ENCODE data around the gene RASGRP2. TPM values are rescaled to one million over a fixed set of nuclear protein-coding genes. Genes with fewer than 3 reads are reported as not detected.

The RASGRP2 gene
- total RNA-seq, 1 experiment from 2014 or later = not detected

DNA sequence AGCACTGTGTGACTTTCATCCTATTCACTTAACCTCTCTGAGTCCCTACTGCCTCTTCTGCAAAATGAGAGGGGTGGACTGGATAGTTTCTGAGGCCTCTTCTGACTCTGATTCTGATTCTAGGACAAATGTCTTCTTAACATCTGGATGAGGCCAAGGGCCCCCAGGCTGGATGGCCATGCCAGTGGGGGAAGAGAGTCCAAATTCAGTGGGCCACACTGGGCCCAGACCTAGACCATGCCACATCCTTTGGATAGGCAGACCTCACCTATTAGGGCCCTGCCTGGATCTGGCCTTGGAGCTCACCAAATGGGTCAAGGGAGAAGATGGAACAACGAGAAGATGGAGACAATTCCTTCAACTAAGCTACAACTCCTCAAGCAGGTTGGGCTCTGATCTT lies 45.5 kb downstream of the RASGRP2 start:
- POLR2A ChIA-PET (ENCODE audit: unreplicated experiment) = no interaction called here
- no peaks in the 10 kb centered on the region for H3K9me2 ChIP-seq (replicated peaks; ENCODE audit: low read length)
- no peak for DNase-seq
- no peak overlapping the region for H3K4me3 ChIP-seq (ENCODE audit: low read length)
- BruUV-seq (replicated peaks) = no TSS peak
- TF ChIP-seq CTCF (conservative IDR thresholded peaks at IDR 0.05; ENCODE audit: low read depth, low read length) (no peak), EZH2 (IDR thresholded peaks at IDR 0.05; ENCODE audit: low read length, unreplicated experiment) (no peak), EZH2phosphoT487 (IDR thresholded peaks at IDR 0.05; ENCODE audit: borderline replicate concordance, low read length) (no peak)
- H3K27ac ChIP-seq (ENCODE audit: low read length) = no peak overlapping the region
- CTCF ChIA-PET = no interaction called here
- H3K9ac ChIP-seq (ENCODE audit: low read length) = no peak overlapping the region
- no peaks in the 10 kb centered on the region for H3K79me2 ChIP-seq (ENCODE audit: low read length)
- no peaks in the 10 kb centered on the region for H3F3A ChIP-seq (ENCODE audit: low read length, unreplicated experiment)
- H3K4me2 ChIP-seq (ENCODE audit: low read length) = no peak overlapping the region
- ATAC-seq = no peak
- H3K36me3 ChIP-seq (ENCODE audit: low read depth, low read length) = no peaks in the 10 kb centered on the region
- H3K4me1 ChIP-seq (ENCODE audit: insufficient read depth, low read length) = no peaks in the 10 kb centered on the region
- H2AFZ ChIP-seq (ENCODE audit: low read length) = no peak overlapping the region
- H3K27me3 ChIP-seq (ENCODE audit: low read length) = peaks cover 58% of the 10 kb centered on the region
- intact Hi-C loops (cut with micrococcal nuclease) = no loop called here
- no peaks in the 10 kb centered on the region for H4K20me1 ChIP-seq (ENCODE audit: low read length)
- H3K9me3 ChIP-seq (ENCODE audit: low read length) = no peaks in the 10 kb centered on the region

DNA sequence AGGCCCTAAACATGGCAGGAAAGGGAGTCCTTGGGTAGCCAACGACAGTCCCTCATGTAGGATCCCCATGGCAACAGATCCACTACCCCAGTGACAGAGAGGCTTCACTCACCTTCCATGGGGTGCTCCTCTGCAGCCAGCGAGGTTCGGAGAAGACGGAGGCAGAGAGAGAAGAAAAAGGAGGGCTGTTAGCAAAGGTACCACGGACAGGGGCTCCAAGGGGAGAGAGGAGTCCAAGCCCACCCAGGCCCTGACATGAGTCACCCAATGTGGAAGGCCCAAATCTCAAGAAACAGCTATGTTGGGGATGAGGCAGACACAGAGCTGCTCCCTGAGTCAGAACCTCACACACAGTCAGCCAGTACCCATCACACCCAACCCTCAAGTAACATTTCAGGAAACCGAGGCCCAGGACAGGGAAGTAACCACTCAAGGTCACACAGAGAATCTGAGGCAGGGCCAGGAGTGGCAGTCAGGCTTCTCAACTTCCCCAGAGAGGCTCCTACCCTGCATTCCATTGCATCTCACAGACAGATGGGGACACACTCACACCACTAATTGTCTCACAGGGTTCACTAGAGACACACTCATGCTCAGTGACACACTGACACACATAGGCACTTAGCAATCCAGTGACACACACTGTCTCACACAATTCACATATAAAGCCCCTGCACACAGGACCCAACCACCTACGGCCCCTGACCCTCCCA lies 46.1 kb downstream of the RASGRP2 start:
- DNase-seq (no peak), ATAC-seq (no peak)
- no TSS peak for BruUV-seq (replicated peaks)
- Histone ChIP-seq H3K9me3 (ENCODE audit: low read length) (no peaks in the 10 kb centered on the region), H4K20me1 (ENCODE audit: low read length) (no peaks in the 10 kb centered on the region), H3K4me3 (ENCODE audit: low read length) (no peak overlapping the region), H2AFZ (ENCODE audit: low read length) (no peak overlapping the region), H3K27me3 (ENCODE audit: low read length) (peaks cover 59% of the 10 kb centered on the region), H3K9ac (ENCODE audit: low read length) (no peak overlapping the region), H3K79me2 (ENCODE audit: low read length) (no peaks in the 10 kb centered on the region), H3K4me1 (ENCODE audit: insufficient read depth, low read length) (no peaks in the 10 kb centered on the region), H3K9me2 (replicated peaks; ENCODE audit: low read length) (no peaks in the 10 kb centered on the region), H3F3A (ENCODE audit: low read length, unreplicated experiment) (no peaks in the 10 kb centered on the region), H3K36me3 (ENCODE audit: low read depth, low read length) (no peaks in the 10 kb centered on the region), H3K4me2 (ENCODE audit: low read length) (no peak overlapping the region), H3K27ac (ENCODE audit: low read length) (no peak overlapping the region)
- ChIA-PET CTCF (no interaction called here), POLR2A (ENCODE audit: unreplicated experiment) (no interaction called here)
- TF ChIP-seq CTCF (conservative IDR thresholded peaks at IDR 0.05; ENCODE audit: low read depth, low read length) = no peak
- TF ChIP-seq EZH2 (IDR thresholded peaks at IDR 0.05; ENCODE audit: low read length, unreplicated experiment) = no peak
- TF ChIP-seq EZH2phosphoT487 (IDR thresholded peaks at IDR 0.05; ENCODE audit: borderline replicate concordance, low read length) = no peak
- intact Hi-C loops (cut with micrococcal nuclease) = no loop called here

DNA sequence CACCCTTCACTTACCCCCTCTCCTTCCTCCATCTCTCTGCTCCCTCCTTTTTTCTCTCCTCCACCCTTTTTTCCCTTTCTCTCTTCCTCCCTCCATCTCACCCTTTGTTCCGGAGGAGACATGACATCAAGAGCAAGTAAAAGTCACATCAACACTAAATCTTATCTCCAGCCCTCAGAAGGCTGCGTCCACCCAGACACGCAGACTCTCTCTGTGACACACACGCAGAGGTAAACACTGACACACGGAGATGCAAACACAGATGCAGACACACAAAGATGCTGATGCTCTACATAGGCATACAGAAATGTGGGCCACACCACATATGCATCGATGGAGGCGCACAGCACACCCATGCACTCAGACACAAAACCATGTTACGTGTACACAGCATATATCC lies 47.9 kb downstream of the RASGRP2 start:
- no peak overlapping the region for H3K9ac ChIP-seq (ENCODE audit: low read length)
- H3K9me3 ChIP-seq (ENCODE audit: low read length) = no peaks in the 10 kb centered on the region
- no peaks in the 10 kb centered on the region for H3F3A ChIP-seq (ENCODE audit: low read length, unreplicated experiment)
- intact Hi-C loops (cut with micrococcal nuclease) = no loop called here
- peaks cover 68% of the 10 kb centered on the region for H3K27me3 ChIP-seq (ENCODE audit: low read length)
- DNase-seq (no peak), ATAC-seq (no peak)
- no peak for TF ChIP-seq EZH2phosphoT487 (IDR thresholded peaks at IDR 0.05; ENCODE audit: borderline replicate concordance, low read length)
- no peak for TF ChIP-seq EZH2 (IDR thresholded peaks at IDR 0.05; ENCODE audit: low read length, unreplicated experiment)
- no peak for TF ChIP-seq CTCF (conservative IDR thresholded peaks at IDR 0.05; ENCODE audit: low read depth, low read length)
- H4K20me1 ChIP-seq (ENCODE audit: low read length) = no peaks in the 10 kb centered on the region
- H3K4me3 ChIP-seq (ENCODE audit: low read length) = no peak overlapping the region
- H2AFZ ChIP-seq (ENCODE audit: low read length) = no peak overlapping the region
- no peaks in the 10 kb centered on the region for H3K36me3 ChIP-seq (ENCODE audit: low read depth, low read length)
- no peaks in the 10 kb centered on the region for H3K79me2 ChIP-seq (ENCODE audit: low read length)
- no peak overlapping the region for H3K4me2 ChIP-seq (ENCODE audit: low read length)
- POLR2A ChIA-PET (ENCODE audit: unreplicated experiment) = no interaction called here
- H3K4me1 ChIP-seq (ENCODE audit: insufficient read depth, low read length) = no peaks in the 10 kb centered on the region
- no peak overlapping the region for H3K27ac ChIP-seq (ENCODE audit: low read length)
- BruUV-seq (replicated peaks) = no TSS peak
- CTCF ChIA-PET = no interaction called here
- H3K9me2 ChIP-seq (replicated peaks; ENCODE audit: low read length) = no peaks in the 10 kb centered on the region

Measured in PC-3 (cell line).